Activated gamma-delta T cell (primary cell): Measurements from ENCODE around the gene PRR19.

Experiments used
- DNase-seq: peaks from one replicate; lab custom pipeline; 2025; lab: John Stamatoyannopoulos, UW

Gene PRR19

GRCh38 chr19:42271045-42271419, 30.9 kb upstream of the PRR19 start:
- DNase-seq = no peak

GRCh38 chr19:42271861-42272534, 29.9 kb upstream of the PRR19 start:
- no peak for DNase-seq

DNA sequence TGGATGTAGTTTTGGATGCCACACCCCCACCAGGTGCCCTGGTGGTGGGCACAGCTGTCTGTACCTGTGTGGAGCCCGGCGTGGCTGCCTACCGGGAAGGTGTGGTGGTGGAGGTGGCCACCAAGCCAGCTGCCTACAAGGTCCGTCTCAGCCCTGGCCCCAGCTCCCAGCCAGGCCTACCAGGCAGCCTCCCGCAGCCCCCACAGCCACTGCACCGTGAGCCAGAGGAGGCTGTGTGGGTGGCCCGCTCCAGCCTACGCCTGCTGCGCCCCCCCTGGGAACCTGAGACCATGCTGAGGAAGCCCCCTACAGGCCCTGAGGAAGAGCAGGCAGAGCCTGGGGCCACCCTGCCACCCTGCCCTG, 29.4 kb upstream of the PRR19 start:
- DNase-seq = no peak

GRCh38 chr19:42272989-42273406, 28.9 kb upstream of the PRR19 start:
- DNase-seq = no peak

DNA sequence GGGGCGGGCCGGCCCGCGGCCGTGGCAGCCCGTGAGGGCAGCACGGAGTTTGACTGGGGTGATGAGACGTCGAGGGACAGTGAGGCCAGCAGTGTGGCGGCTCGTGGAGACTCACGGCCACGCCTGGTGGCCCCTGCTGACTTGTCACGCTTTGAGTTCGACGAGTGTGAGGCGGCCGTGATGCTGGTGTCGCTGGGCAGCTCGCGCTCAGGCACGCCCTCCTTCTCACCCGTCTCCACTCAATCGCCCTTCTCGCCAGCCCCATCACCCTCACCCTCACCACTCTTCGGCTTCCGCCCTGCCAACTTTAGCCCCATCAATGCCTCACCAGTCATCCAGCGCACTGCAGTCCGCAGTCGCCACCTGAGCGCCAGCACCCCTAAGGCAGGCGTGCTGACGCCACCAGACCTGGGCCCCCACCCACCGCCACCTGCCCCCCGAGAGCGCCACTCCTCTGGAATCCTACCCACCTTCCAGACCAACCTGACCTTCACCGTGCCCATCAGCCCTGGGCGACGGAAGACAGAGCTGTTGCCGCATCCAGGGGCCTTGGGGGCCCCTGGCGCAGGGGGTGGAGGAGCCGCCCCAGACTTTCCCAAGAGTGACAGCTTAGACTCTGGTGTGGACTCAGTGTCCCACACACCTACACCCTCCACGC, 28.4 kb upstream of the PRR19 start:
- DNase-seq = no peak

GRCh38 chr19:42274065-42274682, 27.8 kb upstream of the PRR19 start:
- no peak for DNase-seq

DNA sequence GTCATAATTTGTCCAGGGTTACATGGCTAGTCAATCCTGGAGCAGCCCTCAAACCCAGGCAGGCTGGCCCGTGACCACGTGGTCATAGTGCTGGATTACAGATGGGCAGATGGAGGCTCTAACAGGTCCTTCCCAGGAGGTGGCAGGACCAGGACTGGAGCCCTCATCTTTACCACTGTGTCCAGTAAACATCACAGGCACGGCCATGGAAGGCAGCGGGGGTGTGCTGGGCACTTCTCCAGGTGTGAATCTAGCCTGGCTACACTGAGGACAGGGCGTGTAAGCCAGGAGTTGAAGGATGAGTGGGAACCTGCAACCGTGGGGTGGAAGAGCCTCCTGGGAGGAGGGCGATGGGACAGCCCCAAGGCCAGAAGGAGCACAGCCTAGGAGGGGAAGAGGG, 26.8 kb upstream of the PRR19 start:
- no peak for DNase-seq

GRCh38 chr19:42275517-42275916, 26.4 kb upstream of the PRR19 start:
- DNase-seq = no peak

DNA sequence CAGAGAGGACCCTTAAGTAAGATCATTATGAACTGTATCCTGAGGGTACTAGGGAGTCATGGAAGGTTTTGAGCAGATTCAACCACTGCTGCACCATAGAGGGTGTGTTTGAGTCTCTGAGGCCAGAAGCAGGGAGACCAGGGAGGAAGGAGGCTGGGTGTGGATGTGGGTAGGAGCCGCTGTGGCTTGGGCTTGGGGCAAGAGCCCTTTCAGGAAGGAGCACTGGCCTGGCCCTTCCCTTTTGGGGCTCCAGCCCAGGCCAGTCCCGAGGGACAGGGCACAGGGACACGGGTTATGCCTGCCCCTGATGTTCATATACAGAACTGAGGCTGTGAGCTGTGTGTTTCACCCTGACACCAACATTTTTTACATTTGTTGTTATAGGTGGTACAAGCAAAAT, 25.6 kb upstream of the PRR19 start:
- no peak for DNase-seq

DNA sequence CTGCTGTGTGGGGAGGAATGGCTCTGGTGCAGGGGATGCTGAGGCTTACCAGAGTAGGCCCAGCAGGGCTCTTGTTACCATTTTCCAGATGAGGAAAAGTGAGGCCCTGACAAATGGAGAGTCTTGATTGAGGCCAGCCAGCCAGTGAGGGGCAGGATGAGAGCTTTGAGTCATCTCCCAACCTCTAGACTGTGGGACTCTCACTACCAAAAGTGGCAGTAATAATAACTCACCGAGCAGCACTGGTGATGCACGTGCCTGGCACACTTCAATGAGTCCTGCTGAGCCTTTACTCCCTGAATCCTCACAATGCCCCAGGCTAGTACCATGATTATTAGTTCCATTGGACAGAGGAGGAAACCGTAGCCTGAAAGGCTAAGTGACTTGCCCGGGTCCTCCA, 25.1 kb upstream of the PRR19 start:
- DNase-seq = no peak

DNA sequence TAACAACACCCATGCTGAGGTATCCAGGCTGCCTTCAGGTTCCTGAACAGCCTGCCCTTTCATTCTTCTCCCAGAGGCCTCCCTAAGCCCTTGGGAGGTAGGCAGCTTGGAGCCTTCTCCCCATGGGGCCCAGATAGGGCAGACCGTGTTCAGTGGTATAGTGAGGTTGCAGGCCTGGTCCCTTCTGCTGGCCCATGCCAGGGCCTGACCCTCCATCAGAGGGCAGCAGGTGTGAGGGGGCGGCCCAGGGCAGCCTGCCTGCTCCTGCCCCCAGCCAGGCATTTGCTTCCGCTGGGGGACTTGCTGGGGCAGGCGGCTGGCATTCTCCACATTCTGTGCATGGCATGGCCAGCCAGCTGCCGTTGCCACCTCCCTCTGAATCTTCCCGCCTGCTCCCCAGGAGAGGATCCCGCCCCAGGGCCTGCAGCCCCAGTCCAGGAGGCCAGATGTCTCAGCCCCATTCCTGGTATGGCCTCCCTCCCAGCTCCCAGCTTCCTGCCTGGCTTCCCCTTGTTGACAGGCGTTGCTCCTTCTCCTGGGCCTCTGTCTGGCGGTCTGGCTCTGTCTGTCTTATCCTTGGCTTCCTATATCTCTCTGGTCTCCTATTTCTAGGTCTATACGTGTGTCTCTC, 24.0 kb upstream of the PRR19 start:
- DNase-seq = no peak

- DNase-seq = no peak
Measured at GRCh38 chr19:42278452-42279154, 23.3 kb upstream of the PRR19 start.

DNA sequence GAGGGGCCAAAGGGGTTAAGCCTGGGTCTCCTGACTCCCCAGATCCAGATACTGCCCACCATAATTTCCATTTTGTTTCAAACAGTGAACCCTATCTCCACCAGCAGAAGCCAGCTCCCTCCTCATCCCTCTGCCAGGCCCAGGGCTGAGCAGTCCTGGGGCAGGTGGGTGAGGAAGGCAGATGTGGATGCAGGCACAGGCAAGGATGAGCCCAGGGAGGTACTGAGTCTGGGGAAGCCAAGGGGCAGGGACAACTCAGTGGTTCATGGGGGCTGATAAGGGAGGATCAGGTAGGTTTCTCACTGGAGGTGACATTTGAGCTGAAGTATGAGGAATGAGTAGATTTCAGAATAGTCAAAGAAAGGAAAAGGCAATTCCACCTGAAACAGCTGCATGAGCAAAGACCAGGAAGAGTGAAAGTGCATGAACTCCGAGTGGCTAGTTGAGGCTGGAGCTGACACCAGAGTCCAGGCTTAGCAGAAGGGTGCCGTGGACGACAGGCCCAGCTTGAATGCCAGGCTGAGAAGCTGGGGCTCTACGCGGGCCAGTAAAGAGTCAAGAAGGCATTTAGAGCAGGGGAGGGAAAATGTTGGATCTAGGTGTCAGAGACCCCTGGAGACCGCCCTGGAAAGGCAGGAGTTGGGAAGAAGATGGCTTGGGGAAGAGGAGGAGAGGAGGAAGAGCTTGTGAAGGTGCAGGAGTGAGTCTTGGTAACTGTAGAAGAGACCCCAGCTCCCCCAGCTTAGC, 22.6 kb upstream of the PRR19 start:
- DNase-seq = no peak

- DNase-seq = peak; percentile 85
Measured at GRCh38 chr19:42279902-42280814, 21.8 kb upstream of the PRR19 start.

DNA sequence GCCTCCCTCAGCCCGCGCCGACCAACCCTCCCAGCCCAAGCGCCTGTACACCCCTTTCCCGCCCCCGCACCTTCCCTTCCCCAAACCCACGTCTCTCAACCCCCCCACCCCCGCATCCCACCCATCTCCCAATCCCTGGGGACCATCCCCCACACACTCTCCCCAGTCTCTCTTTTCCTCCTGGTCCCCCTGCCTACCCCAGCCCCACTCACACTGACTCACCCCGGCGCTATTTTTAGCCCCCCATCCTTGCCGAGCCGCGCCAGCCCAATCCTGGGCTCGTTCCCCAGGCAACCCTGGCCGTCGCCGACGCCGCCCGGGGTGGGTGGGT, 21.2 kb upstream of the PRR19 start:
- no peak for DNase-seq

DNA sequence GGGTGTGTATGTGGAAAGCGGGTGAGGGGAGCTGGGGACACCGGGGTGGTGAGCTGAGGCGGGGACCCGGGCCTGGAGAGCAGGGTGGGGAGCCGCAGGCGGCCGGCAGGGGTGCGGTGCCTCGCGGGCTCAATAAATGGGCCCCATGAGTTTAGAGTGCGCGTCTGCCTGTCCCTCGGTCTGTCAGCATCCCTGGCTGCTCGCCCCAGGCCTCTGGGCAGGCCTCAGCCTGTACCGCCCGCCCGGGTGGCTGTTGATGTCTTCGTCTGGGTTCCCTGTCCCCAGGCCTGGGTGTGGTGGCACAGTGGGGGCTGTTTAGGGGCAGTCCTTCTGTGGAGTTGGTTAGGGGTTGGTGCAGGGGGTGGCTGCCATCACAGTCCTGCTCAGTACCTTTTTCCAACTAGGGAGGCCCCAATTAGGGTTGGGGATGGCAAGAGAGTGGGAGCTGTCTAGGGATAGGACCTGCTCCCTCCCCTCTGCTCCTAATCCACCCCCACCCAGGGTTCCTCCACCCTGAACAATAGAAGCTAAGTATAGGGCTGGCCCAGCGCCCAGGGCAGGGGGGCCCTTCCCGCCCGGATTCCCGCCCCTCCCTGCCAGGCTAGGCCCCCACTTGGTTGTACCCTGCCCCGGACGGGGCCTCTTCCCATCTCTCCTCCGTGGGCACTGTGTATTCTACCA, 20.6 kb upstream of the PRR19 start:
- DNase-seq = peak; percentile 38

DNA sequence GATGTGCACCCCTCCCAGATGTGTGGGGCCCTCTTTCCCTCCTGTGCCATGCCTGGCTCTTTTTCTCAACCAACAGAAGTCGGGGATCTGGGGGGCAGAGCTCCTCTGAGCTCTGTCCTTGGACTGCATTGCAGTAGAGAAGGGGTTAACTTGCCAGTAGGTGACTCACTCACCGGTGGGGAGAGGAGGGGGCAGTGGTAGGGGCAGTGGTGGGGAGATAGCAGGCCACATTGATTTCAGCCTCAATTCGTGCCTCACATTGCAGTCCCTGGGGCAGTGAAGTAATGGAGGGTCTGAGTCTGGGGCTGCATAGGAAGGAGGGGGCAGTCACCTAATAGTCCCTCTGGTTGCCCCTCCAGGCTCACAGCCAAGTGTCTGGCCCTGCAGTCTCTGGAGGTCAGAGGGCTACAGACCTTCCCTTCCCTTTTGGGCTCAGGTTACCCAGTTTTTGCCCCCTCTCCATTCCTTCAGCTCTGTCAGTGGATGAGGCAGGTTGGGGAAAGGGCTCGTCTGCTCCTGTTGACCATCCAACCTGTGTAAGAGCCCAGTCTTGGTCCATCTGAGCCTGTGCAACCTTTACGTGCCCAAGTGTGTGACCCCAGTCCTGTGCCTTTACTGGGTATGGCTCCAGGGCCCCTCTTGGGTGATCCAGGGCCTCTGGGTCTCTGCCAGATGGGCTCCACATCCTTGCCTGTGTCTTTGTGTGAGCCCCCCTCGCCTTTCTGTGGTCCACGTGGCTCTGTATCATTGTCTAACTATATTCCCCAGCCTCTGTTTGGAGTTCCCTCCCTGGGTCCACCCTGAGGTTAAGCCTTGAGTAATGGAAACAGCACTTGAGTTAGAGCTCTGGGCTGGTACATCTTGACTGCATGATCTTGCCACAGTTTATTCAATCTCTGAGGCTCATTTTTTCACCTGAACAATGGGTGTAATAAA, 19.8 kb upstream of the PRR19 start:
- no peak for DNase-seq

GRCh38 chr19:42282819-42283187, 19.1 kb upstream of the PRR19 start:
- no peak for DNase-seq
